Glomerular endothelial cell (primary cell): ENCODE results near the gene TTF2. TPM values are rescaled to one million over a fixed set of nuclear protein-coding genes. Genes with fewer than 3 reads are reported as not detected.
"Not testable (repeated sequence)": the region's sequence is repeated elsewhere in the genome, so short reads cannot be mapped to it uniquely, and the experiment has no call there.

Experiments
- DNase-seq: peaks from one replicate; pipeline ENCODE4 v3.0.0-alpha.2; 2011; ENCODE audit warnings: low read depth, low spot score; ENCODE audit errors: extremely low read depth
- total RNA-seq: library from RNA; depleted of rRNA; stranded (reverse); fragments of >200 nt; gene quantifications from 2 replicates; pipeline ENCODE4 v1.2.3, GENCODE V29; 2015

The TTF2 gene
- total RNA-seq, 1 donor from 2014 or later: 20.8 TPM

DNA sequence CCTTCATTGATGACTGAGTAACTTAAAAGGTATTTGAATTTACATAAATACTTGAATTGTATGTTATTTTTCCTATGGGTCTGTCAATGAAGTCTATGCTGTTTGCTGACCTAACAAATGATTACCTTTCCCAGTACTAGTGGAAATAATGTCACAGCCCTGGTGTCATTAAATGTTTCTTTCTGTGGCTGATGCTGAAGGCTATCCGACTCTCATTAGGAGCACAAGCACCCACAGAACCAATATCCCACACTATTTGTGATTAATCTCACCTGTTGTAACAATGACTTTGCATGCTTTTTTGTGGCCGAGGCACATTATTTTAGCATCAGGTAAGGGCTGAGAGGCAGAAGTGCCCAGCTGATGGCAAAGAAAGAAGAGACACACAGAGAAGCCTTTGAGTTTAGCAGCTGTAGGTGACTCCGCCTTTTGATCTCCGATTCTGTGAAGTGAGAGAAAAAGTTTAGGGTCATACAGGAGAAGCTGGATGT, 87.3 kb downstream of the TTF2 start:
- no peak for DNase-seq

DNA sequence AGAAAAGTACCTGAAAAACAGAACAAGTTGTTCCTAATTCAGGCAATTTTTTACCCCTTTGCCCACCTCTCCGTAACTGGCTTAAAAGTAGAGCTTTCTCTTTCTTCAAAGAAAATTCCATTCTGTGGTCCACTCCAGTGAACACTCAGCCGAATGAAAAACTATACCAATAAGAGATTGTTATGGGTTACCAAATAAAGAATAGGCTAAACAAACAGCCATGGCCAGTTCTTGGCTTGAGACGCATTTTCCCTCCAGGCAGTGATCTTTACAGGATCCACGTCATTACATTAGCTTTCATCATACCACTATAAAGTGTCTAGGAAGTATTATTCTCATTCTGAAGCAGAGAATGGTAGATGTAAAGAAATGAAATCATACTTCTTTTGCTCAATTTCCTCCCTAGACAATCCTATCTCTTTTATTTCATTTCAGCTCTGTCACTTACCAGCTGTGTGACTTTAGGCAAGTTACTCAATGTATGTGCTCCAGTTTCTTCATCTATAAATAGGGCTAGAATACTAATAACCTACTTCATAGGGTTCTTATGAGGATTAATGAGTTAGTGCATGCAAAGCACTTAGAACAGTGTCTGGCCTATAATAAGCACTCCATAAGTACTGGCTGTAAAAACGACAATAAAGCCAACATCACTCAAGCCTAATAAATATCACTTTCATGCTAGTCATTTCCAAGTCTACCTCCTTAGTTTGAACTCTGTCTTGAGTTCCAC, 87.9 kb downstream of the TTF2 start:
- DNase-seq: no peak

DNA sequence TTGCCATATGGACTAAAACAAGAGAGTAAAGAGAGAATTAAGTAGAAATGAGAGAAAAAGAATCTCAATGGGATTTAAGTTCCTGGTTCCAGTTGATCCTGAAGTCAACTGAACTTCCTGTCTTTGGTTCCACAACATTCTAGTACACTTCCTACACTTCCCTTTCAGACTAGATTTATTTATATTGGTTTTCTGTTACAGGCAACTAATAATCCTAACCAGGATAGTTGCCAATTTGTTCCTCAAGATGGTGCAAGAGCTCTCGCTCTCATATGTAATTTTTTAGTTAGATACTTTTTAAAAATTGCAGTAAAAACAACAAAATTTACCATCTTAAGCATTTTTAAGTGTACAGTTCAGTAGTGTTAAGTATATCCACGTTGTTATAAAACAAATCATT, 90.2 kb downstream of the TTF2 start:
- no peak for DNase-seq

DNA sequence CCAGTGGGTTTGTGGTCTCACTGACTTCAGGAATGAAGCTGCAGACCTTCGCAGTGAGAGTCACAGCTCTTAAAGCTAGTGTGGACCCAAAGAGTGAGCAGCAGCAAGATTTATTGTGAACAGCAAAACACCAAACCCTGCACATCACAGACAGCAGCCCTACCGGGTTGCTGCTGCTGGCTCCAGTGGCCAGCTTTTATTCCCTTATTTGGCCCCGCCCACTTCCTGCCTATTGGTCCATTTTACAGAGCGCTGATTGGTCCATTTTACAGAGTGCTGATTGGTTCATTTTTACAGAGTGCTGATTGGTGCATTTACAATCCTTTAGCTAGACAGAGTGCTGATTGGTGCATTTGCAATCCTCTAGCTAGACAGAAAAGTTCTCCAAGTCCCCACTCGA, 91.2 kb downstream of the TTF2 start:
- not testable (repeated sequence) for DNase-seq

Other genes with a start within 250 kb of the TTF2 start
- 86.9 and 92.3 TPM in 2 replicates for gene PTGFRN, start 150.4 kb upstream of the TTF2 start, total RNA-seq
- 0.06 and 0.24 TPM in 2 replicates for gene CD101, start 58.6 kb upstream of the TTF2 start, total RNA-seq
- 0.82 and 3.0 TPM in 2 replicates for gene TRIM45, start 61.4 kb downstream of the TTF2 start, total RNA-seq
- gene VTCN1, start 150.6 kb downstream of the TTF2 start, total RNA-seq: not detected in 2 replicates